ELR (cell line): ENCODE data around the gene BRI3BP.

Experiments used
- DNase-seq: peaks from one replicate; pipeline ENCODE4 v3.0.0-alpha.2; 2015; ENCODE audit warnings: low read depth

BRI3BP gene, protein sequence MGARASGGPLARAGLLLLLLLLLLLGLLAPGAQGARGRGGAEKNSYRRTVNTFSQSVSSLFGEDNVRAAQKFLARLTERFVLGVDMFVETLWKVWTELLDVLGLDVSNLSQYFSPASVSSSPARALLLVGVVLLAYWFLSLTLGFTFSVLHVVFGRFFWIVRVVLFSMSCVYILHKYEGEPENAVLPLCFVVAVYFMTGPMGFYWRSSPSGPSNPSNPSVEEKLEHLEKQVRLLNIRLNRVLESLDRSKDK

DNA sequence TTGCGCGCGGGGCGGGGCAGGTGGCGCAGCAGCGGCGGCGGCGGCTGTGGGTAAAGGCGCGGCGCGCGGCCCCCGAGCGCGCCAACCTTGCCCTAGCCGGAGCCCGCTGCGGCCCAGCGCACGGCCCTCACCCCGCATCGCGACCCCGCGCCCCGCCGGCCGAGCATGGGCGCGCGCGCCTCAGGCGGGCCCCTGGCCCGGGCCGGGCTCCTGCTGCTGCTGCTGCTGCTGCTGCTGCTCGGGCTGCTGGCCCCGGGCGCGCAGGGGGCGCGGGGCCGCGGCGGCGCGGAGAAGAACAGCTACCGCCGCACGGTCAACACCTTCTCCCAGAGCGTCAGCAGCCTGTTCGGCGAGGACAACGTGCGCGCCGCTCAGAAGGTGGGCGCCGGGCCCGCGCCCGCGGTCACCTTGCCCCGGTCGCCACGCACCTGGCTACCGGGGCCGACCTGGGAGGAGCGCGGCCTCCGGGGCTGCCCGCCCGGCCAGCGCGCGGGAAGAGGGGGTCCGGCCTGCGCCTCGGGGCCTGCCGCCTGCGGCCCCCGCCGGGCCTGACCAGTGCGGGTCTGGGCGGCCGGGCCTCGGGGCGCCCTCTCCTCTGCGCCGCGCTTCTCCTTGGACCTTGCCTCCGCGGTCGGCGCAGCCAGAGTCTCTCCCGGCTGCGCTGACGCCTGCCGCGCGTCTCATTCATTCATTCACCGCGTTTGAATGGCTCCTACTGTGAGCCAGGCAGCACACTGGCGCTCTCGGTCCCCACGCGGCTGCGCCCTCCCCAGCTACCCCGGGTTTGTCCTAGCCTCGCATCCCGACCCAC lies at the start of gene BRI3BP:
TSS of gene BRI3BP (plus strand) at position 20 of the 811 bp plus-strand sequence. CDS start at position 166, 146 bp downstream.
- peak; percentile 65 for DNase-seq

GRCh38 chr12:124946447-124946793 lies 47.0 kb upstream of the BRI3BP start:
- no peak for DNase-seq

GRCh38 chr12:124947013-124947412 lies 46.4 kb upstream of the BRI3BP start:
- DNase-seq: no peak

DNA sequence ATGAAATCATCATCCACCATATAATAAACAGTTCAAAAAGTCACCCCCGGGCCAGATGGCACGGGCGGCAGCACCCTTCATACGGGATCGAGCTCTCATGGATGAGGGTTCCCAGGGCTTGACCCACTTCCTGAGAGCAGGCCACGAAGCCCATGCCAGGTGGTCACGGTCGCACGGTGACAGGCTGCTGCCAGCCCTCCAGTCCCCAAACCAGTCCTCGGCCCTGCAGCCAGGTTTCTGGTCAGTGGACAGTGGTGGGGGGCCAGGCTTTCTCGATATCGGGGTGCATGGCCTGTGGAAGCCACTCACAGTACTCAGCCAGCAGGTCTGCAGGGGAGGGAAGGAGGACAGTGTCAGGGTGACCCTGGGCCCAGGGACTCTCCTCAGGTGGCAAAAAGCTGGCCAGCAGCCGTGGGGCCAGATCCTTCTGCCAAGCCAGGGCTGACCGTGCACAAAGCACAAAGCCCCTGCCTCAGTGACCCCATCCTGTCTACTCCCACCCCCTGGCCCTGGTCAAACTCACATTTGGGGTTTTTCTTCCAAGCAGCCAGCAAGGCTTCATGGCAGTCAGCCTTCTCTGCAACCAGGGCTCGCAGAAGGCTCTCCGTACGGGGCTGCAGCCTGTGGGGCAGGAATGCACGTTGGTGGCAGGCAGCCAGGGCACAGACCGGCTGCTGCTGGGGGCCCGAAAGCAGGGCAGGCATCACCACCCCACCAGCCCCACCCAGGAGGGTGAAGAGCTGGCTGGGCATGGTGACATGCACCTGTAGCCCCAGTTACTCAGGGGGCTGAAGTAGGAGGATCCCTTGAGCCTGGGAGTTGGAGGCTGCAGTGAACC lies 45.7 kb upstream of the BRI3BP start:
- DNase-seq: no peak

DNA sequence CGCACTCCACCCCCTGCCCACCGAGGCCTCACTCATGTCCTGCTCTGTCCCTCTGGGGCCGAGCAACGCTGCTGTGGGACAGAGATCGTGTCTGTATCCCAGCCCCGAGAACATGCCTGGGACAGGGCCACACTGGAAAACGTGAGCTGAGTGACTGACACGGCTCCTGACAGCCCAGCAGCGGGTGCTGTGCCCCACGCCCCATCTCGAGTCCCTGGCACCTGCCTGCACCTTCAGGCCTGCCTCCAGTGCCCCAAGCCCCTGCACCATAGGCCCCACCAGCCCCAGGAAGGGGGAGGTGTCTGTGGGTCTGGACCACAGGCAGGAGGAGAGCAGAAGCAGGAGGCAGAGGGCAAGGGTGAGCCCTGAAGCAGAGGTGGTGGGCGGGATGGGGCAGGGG lies 44.4 kb upstream of the BRI3BP start:
- no peak for DNase-seq

- no peak for DNase-seq
These were observed 43.4 kb upstream of the BRI3BP start for GRCh38 chr12:124949779-124950728.

GRCh38 chr12:124952295-124952694 lies 41.1 kb upstream of the BRI3BP start:
- DNase-seq: no peak

- DNase-seq: peak; percentile 65
These were observed 40.6 kb upstream of the BRI3BP start for GRCh38 chr12:124952801-124953200.

GRCh38 chr12:124953689-124954405 lies 39.6 kb upstream of the BRI3BP start:
- no peak for DNase-seq

- DNase-seq: no peak
These were observed 38.7 kb upstream of the BRI3BP start for GRCh38 chr12:124954771-124955170.

DNA sequence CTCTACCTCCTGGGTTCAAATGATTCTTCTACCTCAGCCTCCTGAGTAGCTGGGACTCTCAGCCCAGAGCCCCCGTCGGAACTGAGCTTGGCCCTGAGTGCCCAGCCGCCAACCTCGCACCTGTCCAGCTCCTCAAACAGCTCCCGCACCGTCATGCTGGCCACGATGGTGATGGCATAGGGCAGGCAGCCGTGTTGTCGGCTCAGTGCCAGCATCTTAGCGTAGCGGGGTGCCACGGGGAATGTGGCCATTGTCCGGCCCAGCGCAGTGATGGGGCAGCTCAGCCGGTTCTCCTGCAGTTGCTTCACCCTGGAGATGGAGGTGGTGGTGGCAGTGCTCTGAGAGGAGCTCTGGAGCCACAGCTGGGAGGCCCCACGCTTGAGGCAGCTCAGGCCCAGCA lies 36.9 kb upstream of the BRI3BP start:
- no peak for DNase-seq

DNA sequence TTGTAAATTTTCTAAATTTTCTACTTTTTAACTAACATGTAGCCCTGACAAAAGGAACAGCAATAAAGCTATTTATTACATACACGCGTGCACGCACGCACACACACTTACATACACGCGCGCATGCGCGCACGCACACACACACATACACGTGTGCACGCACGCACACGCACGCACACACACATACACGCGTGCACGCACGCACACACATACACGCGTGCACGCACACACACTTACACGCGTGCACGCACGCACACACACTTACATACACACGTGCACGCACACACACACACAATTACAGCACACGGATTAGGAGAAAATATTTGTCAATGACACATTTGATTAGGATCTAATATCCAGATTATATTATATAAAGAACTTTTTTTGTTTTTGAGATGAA lies 32.4 kb upstream of the BRI3BP start:
- no peak for DNase-seq

GRCh38 chr12:124963211-124963610 lies 30.2 kb upstream of the BRI3BP start:
- no peak for DNase-seq

DNA sequence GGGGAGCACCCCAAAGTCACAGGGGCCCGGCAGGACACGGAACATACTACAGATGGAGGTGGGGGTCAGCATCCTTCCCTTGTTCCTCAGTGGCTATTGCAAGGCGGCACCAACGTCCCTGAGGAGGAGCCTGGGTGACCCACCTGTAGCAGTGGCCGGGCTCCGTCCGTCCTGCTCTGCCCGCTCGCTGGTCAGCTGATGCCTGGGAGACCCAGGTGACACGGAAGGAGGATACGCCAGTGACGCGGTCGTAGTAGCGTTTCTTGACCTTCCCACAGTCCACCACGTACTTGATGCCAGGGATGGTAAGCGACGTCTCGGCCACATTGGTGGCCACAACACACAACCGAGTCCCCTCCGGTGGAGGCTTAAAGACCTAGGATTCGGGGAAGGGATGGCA lies 29.2 kb upstream of the BRI3BP start:
- DNase-seq: no peak

DNA sequence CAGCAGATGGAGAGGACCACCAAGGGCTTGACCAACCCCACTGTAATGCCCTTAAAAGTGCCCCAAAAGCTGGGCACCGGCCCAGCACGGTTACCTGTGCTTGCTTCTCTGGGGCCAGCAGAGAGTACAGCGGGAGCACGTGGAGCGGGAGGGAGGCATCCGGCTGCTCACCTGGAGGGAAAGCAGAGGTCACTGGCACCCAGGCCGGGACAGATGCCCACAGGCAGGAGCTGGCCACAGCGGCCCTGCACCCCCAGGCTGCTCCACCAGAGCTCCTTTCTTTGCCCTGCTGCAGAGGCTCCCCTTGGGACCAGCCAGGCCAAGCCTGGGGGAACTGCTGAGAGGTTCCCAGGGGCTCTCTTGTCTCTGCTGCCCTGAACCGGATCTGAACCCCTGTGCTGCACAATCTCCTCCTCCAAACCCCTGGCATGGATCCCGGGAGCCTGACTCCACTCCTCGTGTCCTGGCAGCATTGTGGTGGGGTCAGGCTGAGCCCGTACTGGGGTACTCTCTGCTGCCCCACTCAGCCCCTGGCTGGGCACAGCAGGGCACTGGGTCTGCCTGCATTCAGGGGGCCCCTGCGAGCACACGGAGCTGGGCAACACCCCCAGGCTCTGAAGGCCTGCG lies 28.5 kb upstream of the BRI3BP start:
- no peak for DNase-seq

DNA sequence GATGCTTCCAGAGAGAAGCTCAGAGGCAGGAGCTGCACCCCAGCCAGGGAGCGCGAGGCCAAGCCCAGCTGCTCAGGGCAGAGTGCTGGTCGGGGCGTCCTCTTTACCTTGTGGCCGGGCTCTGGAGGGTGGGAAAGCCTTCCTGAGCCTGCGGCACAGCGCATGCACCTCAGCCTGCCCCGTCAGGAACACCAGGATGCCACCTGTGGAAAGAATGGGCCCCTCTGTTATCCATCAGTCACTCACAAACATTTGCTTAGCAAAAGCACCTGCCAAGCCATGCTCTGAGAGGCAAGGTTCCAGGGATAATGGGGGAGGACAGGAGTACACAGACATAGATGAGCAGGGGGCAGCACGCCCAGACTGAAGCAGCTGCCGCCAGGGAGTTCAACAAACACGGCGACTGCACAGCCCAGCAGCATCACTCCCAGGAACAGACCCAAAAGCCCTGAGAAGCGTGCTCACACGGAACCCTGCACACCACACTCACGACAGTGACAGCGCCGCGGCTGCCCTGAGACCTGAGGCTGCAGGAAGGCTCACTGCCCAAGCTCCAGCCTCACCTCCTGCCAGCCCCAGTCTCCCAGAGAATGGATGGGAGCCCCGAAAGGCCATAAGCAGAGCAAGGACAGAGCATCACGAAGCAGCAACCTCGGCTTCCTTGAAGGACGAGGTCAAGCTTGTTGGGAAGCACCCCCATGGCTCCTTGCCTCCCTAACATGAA lies 26.3 kb upstream of the BRI3BP start:
- no peak for DNase-seq

DNA sequence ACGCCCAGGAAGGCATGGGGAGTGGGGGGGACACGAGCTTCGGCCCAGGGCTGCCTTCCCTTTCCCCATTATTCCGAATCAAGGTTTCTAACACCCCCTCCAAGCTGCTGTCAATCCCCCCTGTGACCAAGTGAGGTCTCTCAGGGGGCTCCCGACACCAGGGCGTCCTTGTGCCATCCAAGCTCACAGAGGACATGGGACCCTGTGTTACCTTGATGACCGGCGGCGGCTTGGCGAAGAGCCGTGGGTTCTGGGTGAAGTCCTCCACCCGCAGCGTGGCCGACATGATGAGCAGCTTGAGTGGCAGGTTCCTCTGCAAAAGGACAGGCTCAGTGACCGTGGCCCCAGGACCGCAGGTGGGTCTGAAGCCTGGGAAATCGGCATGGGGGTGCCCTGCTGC lies 24.8 kb upstream of the BRI3BP start:
- DNase-seq: no peak

GRCh38 chr12:124970647-124971402 lies 22.6 kb upstream of the BRI3BP start:
- DNase-seq: no peak

DNA sequence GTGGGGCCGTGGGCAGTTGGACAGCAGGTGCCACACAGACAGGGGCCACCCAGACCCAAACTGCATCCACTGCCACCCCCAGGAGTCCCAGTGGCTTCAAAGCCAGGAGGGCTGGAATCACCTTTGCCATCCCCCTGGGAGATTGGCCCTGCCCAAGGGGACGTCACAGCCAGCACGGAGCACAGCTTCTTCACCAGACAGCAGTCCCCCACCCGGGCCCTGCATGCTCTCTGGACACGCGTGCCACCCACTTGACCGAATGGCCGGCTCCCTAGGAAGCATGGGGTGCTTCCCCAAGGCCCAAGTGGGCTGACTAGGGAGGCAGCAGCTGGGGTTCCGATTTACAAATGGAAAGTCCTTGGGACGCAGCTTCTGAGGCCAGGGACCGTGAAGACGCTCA lies 21.8 kb upstream of the BRI3BP start:
- DNase-seq: no peak
